SK-N-SH (cell line): ENCODE results near the gene GINS3. TPM values are rescaled to one million over a fixed set of nuclear protein-coding genes. Genes with fewer than 3 reads are reported as not detected.

Experiments
- CTCF ChIA-PET: fragments of 300-600, 350-600 bp; formaldehyde crosslinking; extraction: SDS; loops from one replicate; lab custom pipeline; 2021; lab: Yijun Ruan, JAX
- POLR2A ChIA-PET: fragments of 350-600 bp; sonication (Branson Sonifier 250); formaldehyde crosslinking; extraction: SDS; loops from one replicate; lab custom pipeline; 2020; ENCODE audit warnings: antibody characterized with exemption, inconsistent platforms; lab: Yijun Ruan, JAX
- DNase-seq: peaks from one replicate; pipeline ENCODE4 v3.0.0; 2012
- H2AFZ ChIP-seq: fragments of 200-600 bp; sonication (generic); 2 replicates; pipeline ENCODE4 v1.8.1; 2016; ENCODE audit warnings: antibody characterized with exemption, mild to moderate bottlenecking, low read depth
- H3F3A ChIP-seq: fragments of 200-600 bp; sonication (generic); replicated peaks from 2 replicates; pipeline ENCODE3; 2016; ENCODE audit warnings: antibody characterized with exemption, mild to moderate bottlenecking; ENCODE audit not compliant: insufficient read depth
- H3K27ac ChIP-seq, 2 experiments: fragments of 200-500 bp in 1 of 2; fragments of 200-600 bp in 1 of 2; sonication (Bioruptor generic) in 1 of 2; sonication (generic), shearing (Covaris generic) in 1 of 2; 2 replicates each; pipeline versions ENCODE4 v1.5.1 to v1.6.1; 2014 to 2016; ENCODE audit warnings: low read depth in 2 of 2, inconsistent platforms in 1 of 2, low read length in 1 of 2, mild to moderate bottlenecking in 1 of 2, mixed read lengths in 1 of 2
- H3K27me3 ChIP-seq: fragments of 200-600 bp; sonication (generic), shearing (Covaris generic); 2 replicates; pipeline ENCODE4 v1.6.1; 2016; ENCODE audit warnings: mixed run types; ENCODE audit not compliant: insufficient read depth
- H3K36me3 ChIP-seq, 2 experiments: fragments of 200-500 bp in 1 of 2; fragments of 200-600 bp in 1 of 2; sonication (Bioruptor generic) in 1 of 2; sonication (generic) in 1 of 2; replicated peaks in 1 of 2; 2 replicates each; pipeline versions ENCODE3 to v1.5.1; 2014 to 2016; ENCODE audit warnings: low read length in 1 of 2, mild to moderate bottlenecking in 1 of 2; ENCODE audit not compliant: insufficient read depth in 2 of 2, control insufficient read depth in 1 of 2
- H3K4me1 ChIP-seq, 2 experiments: fragments of 200-500 bp in 1 of 2; fragments of 200-600 bp in 1 of 2; sonication (Bioruptor generic) in 1 of 2; sonication (generic), shearing (Covaris generic) in 1 of 2; 2 replicates each; pipeline versions ENCODE4 v1.5.1 to v1.6.1; 2014 to 2016; ENCODE audit warnings: low read depth in 1 of 2, low read length in 1 of 2, mixed run types in 1 of 2; ENCODE audit not compliant: insufficient read depth in 2 of 2, control insufficient read depth in 1 of 2
- H3K4me2 ChIP-seq: fragments of 200-600 bp; sonication (generic), shearing (Covaris generic); 2 replicates; pipeline ENCODE4 v1.6.1; 2017; ENCODE audit warnings: mixed run types
- H3K4me3 ChIP-seq, 2 experiments: fragments of 200-500 bp in 1 of 2; fragments of 200-600 bp in 1 of 2; sonication (Bioruptor generic) in 1 of 2; sonication (generic), shearing (Covaris generic) in 1 of 2; 2 replicates each; pipeline versions ENCODE4 v1.5.1 to v1.8.1; 2014 to 2016; ENCODE audit warnings: low read depth in 2 of 2, inconsistent platforms in 1 of 2, low read length in 1 of 2, mild to moderate bottlenecking in 1 of 2, mixed read lengths in 1 of 2, moderate library complexity in 1 of 2
- H3K79me2 ChIP-seq: fragments of 200-600 bp; sonication (generic); 2 replicates; pipeline ENCODE4 v1.8.1; 2017; ENCODE audit warnings: mild to moderate bottlenecking; ENCODE audit not compliant: insufficient read depth
- H3K9ac ChIP-seq: fragments of 200-600 bp; sonication (generic); 2 replicates; pipeline ENCODE4 v1.6.1; 2017; ENCODE audit warnings: mixed run types
- H3K9me2 ChIP-seq: fragments of 200-600 bp; sonication (generic); 2 replicates; pipeline ENCODE4 v1.6.1; 2017; ENCODE audit warnings: mixed run types
- H3K9me3 ChIP-seq: fragments of 200-600 bp; sonication (generic); 2 replicates; pipeline ENCODE4 v1.6.1; 2017; ENCODE audit warnings: mixed run types, mild to moderate bottlenecking, moderate library complexity
- H4K20me1 ChIP-seq: fragments of 200-600 bp; sonication (generic); 2 replicates; pipeline ENCODE4 v1.6.1; 2017; ENCODE audit warnings: mild to moderate bottlenecking, mixed run types; ENCODE audit not compliant: insufficient read depth
- ELF1 ChIP-seq: IDR thresholded peaks from 2 replicates; pipeline ENCODE4 v1.4.0; 2012
- EP300 ChIP-seq, 2 experiments: IDR thresholded peaks; 2 replicates each; pipeline versions ENCODE4 v1.4.0 to v1.6.1; 2012; ENCODE audit warnings: borderline replicate concordance in 1 of 2, low read depth in 1 of 2, low read length in 1 of 2
- FOXM1 ChIP-seq: IDR thresholded peaks from 2 replicates; pipeline ENCODE4 v1.4.0; 2012; ENCODE audit warnings: low read depth, mild to moderate bottlenecking
- MEF2A ChIP-seq: IDR thresholded peaks from 2 replicates; pipeline ENCODE4 v1.4.0; 2012; ENCODE audit warnings: low read depth, borderline replicate concordance
- NFIC ChIP-seq: IDR thresholded peaks from 2 replicates; pipeline ENCODE4 v1.4.0; 2012; ENCODE audit warnings: borderline replicate concordance
- POLR2AphosphoS5 ChIP-seq: IDR thresholded peaks from 2 replicates; pipeline ENCODE4 v1.6.1; 2012; ENCODE audit warnings: low read depth, low read length
- RFX5 ChIP-seq: IDR thresholded peaks from 2 replicates; pipeline ENCODE4 v1.6.1; 2012; ENCODE audit warnings: mild to moderate bottlenecking, improper control_type of control experiment, low read length
- TAF1 ChIP-seq: IDR thresholded peaks from 2 replicates; pipeline ENCODE4 v1.6.1; 2012; ENCODE audit warnings: low read depth, mild to moderate bottlenecking, low read length, moderate library complexity, borderline replicate concordance
- TCF12 ChIP-seq: IDR thresholded peaks from 2 replicates; pipeline ENCODE4 v1.4.0; 2012
- YY1 ChIP-seq: IDR thresholded peaks from 2 replicates; pipeline ENCODE4 v1.4.0; 2012; ENCODE audit warnings: low read depth, mild to moderate bottlenecking
- WGBS: methylation state at CpG from one replicate; pipeline ENCODE4 v1.1.6; 2017; ENCODE audit warnings: low lambda C conversion rate; 5-methylcytosine and 5-hydroxymethylcytosine counted together
- polyA plus RNA-seq, 3 experiments: library from polyadenylated mRNA; depleted of rRNA; stranded (reverse); fragments of >200 nt; gene quantifications; 2 replicates each; pipeline ENCODE4 v1.2.3, GENCODE V29; 2012
- TF ChIP-seq, protein P1 (sequence below): IDR thresholded peaks from 2 replicates; pipeline ENCODE4; 2012
- TF ChIP-seq, protein P2 (sequence below): fragments of 200-600 bp; sonication (generic); IDR thresholded peaks from 2 replicates; pipeline ENCODE4 v1.6.1; 2017; ENCODE audit warnings: antibody characterized with exemption, mild to moderate bottlenecking, moderate library complexity
- TF ChIP-seq, protein P3 (sequence below): IDR thresholded peaks from 2 replicates; pipeline ENCODE4 v1.4.0; 2012; ENCODE audit warnings: low read depth, borderline replicate concordance
- TF ChIP-seq, protein P4 (sequence below): IDR thresholded peaks from 2 replicates; pipeline ENCODE4 v1.6.1; 2012; ENCODE audit warnings: mild to moderate bottlenecking, low read depth, low read length, moderate library complexity

Gene GINS3
- polyA plus RNA-seq, 1 of the 3 experiments (the other 2 are of a cell fraction), result 8.7 TPM

DNA sequence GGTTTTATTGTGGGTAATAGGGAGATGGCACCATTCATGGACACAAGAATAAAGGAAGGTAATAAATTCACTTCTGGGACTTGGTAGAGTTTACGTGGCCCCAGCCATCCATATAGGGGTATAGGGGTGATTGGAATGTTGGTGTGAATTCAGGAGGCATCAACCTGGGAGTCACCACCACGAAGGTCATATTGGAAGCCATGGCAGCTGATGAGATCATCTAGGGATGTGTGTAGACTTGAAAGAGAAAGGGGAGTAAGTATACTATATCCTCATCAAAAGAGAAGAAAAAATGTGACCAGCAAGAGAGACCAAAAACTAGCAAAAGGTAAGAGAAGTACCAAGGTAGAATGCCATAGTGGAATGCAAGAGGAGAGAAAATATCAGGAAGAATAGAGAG, 26.6 kb upstream of the GINS3 start:
- peak overlapping the region in 1 of 2 experiments; percentile 31; a peak in 1 of 4 replicates for H3K27ac ChIP-seq
- WGBS, result 58% methylated on average over 2 of the region's 2 CpGs
- no peaks in the 10 kb centered on the region for H3K27me3 ChIP-seq
- no peak for TF ChIP-seq TCF12
- TF ChIP-seq EP300 (IDR thresholded peaks at IDR 0.05; ENCODE audit: borderline replicate concordance in 1 of 2, low read depth in 1 of 2, low read length in 1 of 2), result no peak
- no peak for TF ChIP-seq MEF2A
- no peak for TF ChIP-seq POLR2AphosphoS5
- no peak for TF ChIP-seq FOXM1
- TF ChIP-seq, protein P1, sequence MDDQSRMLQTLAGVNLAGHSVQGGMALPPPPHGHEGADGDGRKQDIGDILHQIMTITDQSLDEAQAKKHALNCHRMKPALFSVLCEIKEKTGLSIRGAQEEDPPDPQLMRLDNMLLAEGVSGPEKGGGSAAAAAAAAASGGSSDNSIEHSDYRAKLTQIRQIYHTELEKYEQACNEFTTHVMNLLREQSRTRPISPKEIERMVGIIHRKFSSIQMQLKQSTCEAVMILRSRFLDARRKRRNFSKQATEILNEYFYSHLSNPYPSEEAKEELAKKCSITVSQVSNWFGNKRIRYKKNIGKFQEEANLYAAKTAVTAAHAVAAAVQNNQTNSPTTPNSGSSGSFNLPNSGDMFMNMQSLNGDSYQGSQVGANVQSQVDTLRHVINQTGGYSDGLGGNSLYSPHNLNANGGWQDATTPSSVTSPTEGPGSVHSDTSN, result no peak
- TF ChIP-seq, protein P2, sequence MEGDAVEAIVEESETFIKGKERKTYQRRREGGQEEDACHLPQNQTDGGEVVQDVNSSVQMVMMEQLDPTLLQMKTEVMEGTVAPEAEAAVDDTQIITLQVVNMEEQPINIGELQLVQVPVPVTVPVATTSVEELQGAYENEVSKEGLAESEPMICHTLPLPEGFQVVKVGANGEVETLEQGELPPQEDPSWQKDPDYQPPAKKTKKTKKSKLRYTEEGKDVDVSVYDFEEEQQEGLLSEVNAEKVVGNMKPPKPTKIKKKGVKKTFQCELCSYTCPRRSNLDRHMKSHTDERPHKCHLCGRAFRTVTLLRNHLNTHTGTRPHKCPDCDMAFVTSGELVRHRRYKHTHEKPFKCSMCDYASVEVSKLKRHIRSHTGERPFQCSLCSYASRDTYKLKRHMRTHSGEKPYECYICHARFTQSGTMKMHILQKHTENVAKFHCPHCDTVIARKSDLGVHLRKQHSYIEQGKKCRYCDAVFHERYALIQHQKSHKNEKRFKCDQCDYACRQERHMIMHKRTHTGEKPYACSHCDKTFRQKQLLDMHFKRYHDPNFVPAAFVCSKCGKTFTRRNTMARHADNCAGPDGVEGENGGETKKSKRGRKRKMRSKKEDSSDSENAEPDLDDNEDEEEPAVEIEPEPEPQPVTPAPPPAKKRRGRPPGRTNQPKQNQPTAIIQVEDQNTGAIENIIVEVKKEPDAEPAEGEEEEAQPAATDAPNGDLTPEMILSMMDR, result no peak
- TF ChIP-seq, protein P3, sequence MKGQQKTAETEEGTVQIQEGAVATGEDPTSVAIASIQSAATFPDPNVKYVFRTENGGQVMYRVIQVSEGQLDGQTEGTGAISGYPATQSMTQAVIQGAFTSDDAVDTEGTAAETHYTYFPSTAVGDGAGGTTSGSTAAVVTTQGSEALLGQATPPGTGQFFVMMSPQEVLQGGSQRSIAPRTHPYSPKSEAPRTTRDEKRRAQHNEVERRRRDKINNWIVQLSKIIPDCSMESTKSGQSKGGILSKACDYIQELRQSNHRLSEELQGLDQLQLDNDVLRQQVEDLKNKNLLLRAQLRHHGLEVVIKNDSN, result no peak
- TF ChIP-seq NFIC, result no peak
- no peak for TF ChIP-seq RFX5
- no peak for TF ChIP-seq YY1
- TF ChIP-seq, protein P4, sequence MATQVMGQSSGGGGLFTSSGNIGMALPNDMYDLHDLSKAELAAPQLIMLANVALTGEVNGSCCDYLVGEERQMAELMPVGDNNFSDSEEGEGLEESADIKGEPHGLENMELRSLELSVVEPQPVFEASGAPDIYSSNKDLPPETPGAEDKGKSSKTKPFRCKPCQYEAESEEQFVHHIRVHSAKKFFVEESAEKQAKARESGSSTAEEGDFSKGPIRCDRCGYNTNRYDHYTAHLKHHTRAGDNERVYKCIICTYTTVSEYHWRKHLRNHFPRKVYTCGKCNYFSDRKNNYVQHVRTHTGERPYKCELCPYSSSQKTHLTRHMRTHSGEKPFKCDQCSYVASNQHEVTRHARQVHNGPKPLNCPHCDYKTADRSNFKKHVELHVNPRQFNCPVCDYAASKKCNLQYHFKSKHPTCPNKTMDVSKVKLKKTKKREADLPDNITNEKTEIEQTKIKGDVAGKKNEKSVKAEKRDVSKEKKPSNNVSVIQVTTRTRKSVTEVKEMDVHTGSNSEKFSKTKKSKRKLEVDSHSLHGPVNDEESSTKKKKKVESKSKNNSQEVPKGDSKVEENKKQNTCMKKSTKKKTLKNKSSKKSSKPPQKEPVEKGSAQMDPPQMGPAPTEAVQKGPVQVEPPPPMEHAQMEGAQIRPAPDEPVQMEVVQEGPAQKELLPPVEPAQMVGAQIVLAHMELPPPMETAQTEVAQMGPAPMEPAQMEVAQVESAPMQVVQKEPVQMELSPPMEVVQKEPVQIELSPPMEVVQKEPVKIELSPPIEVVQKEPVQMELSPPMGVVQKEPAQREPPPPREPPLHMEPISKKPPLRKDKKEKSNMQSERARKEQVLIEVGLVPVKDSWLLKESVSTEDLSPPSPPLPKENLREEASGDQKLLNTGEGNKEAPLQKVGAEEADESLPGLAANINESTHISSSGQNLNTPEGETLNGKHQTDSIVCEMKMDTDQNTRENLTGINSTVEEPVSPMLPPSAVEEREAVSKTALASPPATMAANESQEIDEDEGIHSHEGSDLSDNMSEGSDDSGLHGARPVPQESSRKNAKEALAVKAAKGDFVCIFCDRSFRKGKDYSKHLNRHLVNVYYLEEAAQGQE, result no peak
- TF ChIP-seq TAF1, result no peak
- TF ChIP-seq ELF1, result no peak
- TF ChIP-seq, all 33 proteins: peak for 0
- DNase-seq, result no peak
- Histone ChIP-seq H3K79me2 (no peaks in the 10 kb centered on the region), H3K9me2 (no peaks in the 10 kb centered on the region), H4K20me1 (no peaks in the 10 kb centered on the region), H3K4me1 (no peaks in the 10 kb centered on the region), H3K36me3 (no peaks in the 10 kb centered on the region), H3F3A (peaks cover 6% of the 10 kb centered on the region), H3K9ac (no peak overlapping the region), H2AFZ (no peak overlapping the region), H3K9me3 (no peaks in the 10 kb centered on the region), H3K4me2 (no peak overlapping the region), H3K4me3 (no peak overlapping the region)
- ChIA-PET POLR2A (no interaction called here), CTCF (interaction anchor here (0.6 to 1.0 kb wide), 3 partner anchors 9 to 188 kb away, joined by 3 read pairs; no protein-coding TSS in a partner anchor)
